A549 (cell line): ENCODE measurements around the gene TAF12. TPM values are rescaled to one million over a fixed set of nuclear protein-coding genes. Genes with fewer than 3 reads are reported as not detected.

Experiments used
- ATAC-seq, 2 experiments: fragments of 200-7000 bp in 1 of 2; fragments of >200 bp in 1 of 2; cut with Nextera tagmentation in 1 of 2; cut with Tn5 transposase in 1 of 2; 3 replicates each; pipeline versions ENCODE4 v1.8.0 to v1.9.1; 2018 to 2020; ENCODE audit warnings: mild to moderate bottlenecking in 1 of 2, moderate library complexity in 1 of 2
- CTCF ChIA-PET: fragments of 300-600 bp; sonication (Branson Sonifier 250); formaldehyde crosslinking; extraction: SDS; loops from one replicate; lab custom pipeline; 2021; ENCODE audit warnings: antibody characterized with exemption, inconsistent platforms; lab: Yijun Ruan, JAX
- POLR2A ChIA-PET: fragments of 350-600 bp; formaldehyde crosslinking; extraction: SDS; loops from one replicate; lab custom pipeline; 2021; ENCODE audit warnings: antibody characterized with exemption, inconsistent platforms; lab: Yijun Ruan, JAX
- DNase-seq, 2 experiments: peaks; one replicate each; pipeline versions ENCODE4 v3.0.0 to v3.0.0-alpha.2; 2011 to 2016; ENCODE audit warnings: low read depth in 1 of 2, low spot score in 1 of 2
- FAIRE-seq: peaks from 2 replicates; lab custom pipeline; 2011; peaks lifted over from hg19 to GRCh38; lab: Jason Lieb, UNC
- H3K27ac ChIP-seq, 2 experiments: fragments of >200 bp; sonication (Bioruptor Twin); formaldehyde crosslinking; 3 replicates each; pipeline ENCODE4 v1.5.1; 2016 to 2017
- H3K4me1 ChIP-seq: fragments of >200 bp; sonication (Bioruptor Twin); formaldehyde crosslinking; 3 replicates; pipeline ENCODE4 v1.6.1; 2016
- H3K4me2 ChIP-seq: fragments of >200 bp; sonication (Bioruptor Twin); formaldehyde crosslinking; 3 replicates; pipeline ENCODE4 v1.6.1; 2016
- H3K4me3 ChIP-seq: fragments of >200 bp; sonication (Bioruptor Twin); formaldehyde crosslinking; 3 replicates; pipeline ENCODE4 v1.5.1; 2016
- H3K9me3 ChIP-seq: fragments of >200 bp; sonication (Bioruptor Twin); formaldehyde crosslinking; 3 replicates; pipeline ENCODE4 v1.6.1; 2016
- CEBPB ChIP-seq, 2 experiments: fragments of >200 bp in 1 of 2; sonication (Bioruptor Twin) in 1 of 2; formaldehyde crosslinking in 1 of 2; IDR thresholded peaks; 2 replicates each; pipeline ENCODE4 v1.6.1; 2012 to 2016
- CHD4 ChIP-seq: fragments of 200-600 bp; sonication (generic); IDR thresholded peaks from 2 replicates; pipeline ENCODE4 v1.6.1; 2016; ENCODE audit warnings: antibody characterized with exemption, mild to moderate bottlenecking, borderline replicate concordance
- HOXA7 ChIP-seq: fragments of 250-450 bp; sonication (Bioruptor Pico); IDR thresholded peaks from 2 replicates; pipeline ENCODE4 v1.5.0; 2020; ENCODE audit warnings: mild to moderate bottlenecking, moderate library complexity
- JUN ChIP-seq, 2 experiments: fragments of >200 bp; sonication (Bioruptor Twin); formaldehyde crosslinking; IDR thresholded peaks; 2 replicates in 1 of 2; 3 replicates in 1 of 2; pipeline ENCODE4 v1.6.1; 2016 to 2017
- KDM5A ChIP-seq: fragments of 200-600 bp; sonication (generic); IDR thresholded peaks from 2 replicates; pipeline ENCODE4 v1.6.1; 2016; ENCODE audit warnings: antibody characterized with exemption, mild to moderate bottlenecking
- MAFK ChIP-seq: fragments of 450-650 bp; IDR thresholded peaks from 2 replicates; pipeline ENCODE4 v1.6.1; 2014; ENCODE audit not compliant: partially characterized antibody
- MYC ChIP-seq: IDR thresholded peaks from 2 replicates; pipeline ENCODE4 v1.6.1; 2012; ENCODE audit warnings: mild to moderate bottlenecking, inconsistent platforms, low read length, improper control_type of control experiment, borderline replicate concordance
- PHF8 ChIP-seq: fragments of 200-600 bp; sonication (generic); IDR thresholded peaks from 2 replicates; pipeline ENCODE4 v1.6.1; 2016; ENCODE audit warnings: low read depth, mild to moderate bottlenecking, antibody characterized with exemption, moderate library complexity, borderline replicate concordance
- POLR2A ChIP-seq: IDR thresholded peaks from 2 replicates; pipeline ENCODE4 v1.6.1; 2012; ENCODE audit warnings: mild to moderate bottlenecking, low read length
- RAD21 ChIP-seq, 2 experiments: fragments of >200 bp in 1 of 2; sonication (Bioruptor Twin) in 1 of 2; formaldehyde crosslinking in 1 of 2; IDR thresholded peaks in 1 of 2; conservative IDR thresholded peaks in 1 of 2; 2 replicates in 1 of 2; 3 replicates in 1 of 2; pipeline ENCODE4 v1.6.1; 2012 to 2018; ENCODE audit warnings: inconsistent platforms in 1 of 2
- RNF2 ChIP-seq: fragments of 200-600 bp; sonication (generic); IDR thresholded peaks from 2 replicates; pipeline ENCODE4 v1.6.1; 2016; ENCODE audit warnings: low read depth, mild to moderate bottlenecking, antibody characterized with exemption, moderate library complexity, borderline replicate concordance
- SMC3 ChIP-seq: fragments of >200 bp; sonication (Bioruptor Twin); formaldehyde crosslinking; IDR thresholded peaks from 3 replicates; pipeline ENCODE4 v1.6.1; 2018; ENCODE audit warnings: inconsistent platforms
- TP53 ChIP-seq: fragments of 250-450 bp; sonication (Bioruptor Pico); IDR thresholded peaks from 2 replicates; pipeline ENCODE4 v1.5.0; 2021; ENCODE audit warnings: mild to moderate bottlenecking, moderate library complexity
- WGBS: methylation state at CpG from one replicate; pipeline ENCODE4 v1.1.6; 2017; ENCODE audit errors: missing lambda C conversion rate; 5-methylcytosine and 5-hydroxymethylcytosine counted together
- polyA minus RNA-seq: library from RNA; depleted of rRNA, polyadenylated mRNA; stranded (reverse); fragments of >200 nt; gene quantifications from 2 replicates; pipeline ENCODE4 v1.2.3, GENCODE V29; 2011; rRNA and poly(A)+ RNA removed
- polyA plus RNA-seq, 4 experiments: library from polyadenylated mRNA; depleted of rRNA in 3 of 4; stranded (reverse); fragments of >200 nt; fragmentation: RNase III in 1 of 4; extraction: RNeasy Plus Mini Kit Qiagen cat#74134 plus additional on column Dnase treatment in 1 of 4; gene quantifications; 2 replicates in 3 of 4; 3 replicates in 1 of 4; pipeline ENCODE4 v1.2.3, GENCODE V29; 2011 to 2017
- TF ChIP-seq, protein P1 (sequence below): fragments of >200 bp; sonication (Bioruptor Twin); formaldehyde crosslinking; IDR thresholded peaks from 3 replicates; pipeline ENCODE4 v1.5.1; 2016
- TF ChIP-seq, protein P2 (sequence below): IDR thresholded peaks from 2 replicates; pipeline ENCODE4 v1.6.1; 2012; ENCODE audit warnings: low read depth, borderline replicate concordance
- TF ChIP-seq, protein P3 (sequence below): fragments of 450-650 bp; IDR thresholded peaks from 2 replicates; pipeline ENCODE4 v1.6.1; 2014; ENCODE audit warnings: antibody characterized with exemption
- TF ChIP-seq, protein P4 (sequence below): fragments of >200 bp; sonication (Bioruptor Twin); formaldehyde crosslinking; IDR thresholded peaks from 2 replicates; pipeline ENCODE4 v1.6.1; 2016
- TF ChIP-seq, protein P5 (sequence below): IDR thresholded peaks from 2 replicates; pipeline ENCODE4 v1.6.1; 2012
- TF ChIP-seq, protein P6 (sequence below): fragments of >200 bp; sonication (Bioruptor Twin); formaldehyde crosslinking; IDR thresholded peaks from 3 replicates; pipeline ENCODE4 v1.6.1; 2016

The TAF12 gene, protein sequence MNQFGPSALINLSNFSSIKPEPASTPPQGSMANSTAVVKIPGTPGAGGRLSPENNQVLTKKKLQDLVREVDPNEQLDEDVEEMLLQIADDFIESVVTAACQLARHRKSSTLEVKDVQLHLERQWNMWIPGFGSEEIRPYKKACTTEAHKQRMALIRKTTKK
- polyA plus RNA-seq (2011; rRNA removed) (33.8 and 38.3 TPM in 2 replicates), polyA plus RNA-seq (2017; fragmentation: RNase III; extraction: RNeasy Plus Mini Kit Qiagen cat#74134 plus additional on column Dnase treatment) (15.8 to 18.3 TPM (median 17.6 TPM) in 3 replicates), polyA minus RNA-seq (7.4 and 12.9 TPM in 2 replicates)
- 12.7 and 13.7 TPM in 2 replicates for polyA plus RNA-seq (2012; cell fraction: cytosol; rRNA removed)
- polyA plus RNA-seq (2012; cell fraction: nucleus; rRNA removed): 2.9 and 5.4 TPM in 2 replicates

DNA sequence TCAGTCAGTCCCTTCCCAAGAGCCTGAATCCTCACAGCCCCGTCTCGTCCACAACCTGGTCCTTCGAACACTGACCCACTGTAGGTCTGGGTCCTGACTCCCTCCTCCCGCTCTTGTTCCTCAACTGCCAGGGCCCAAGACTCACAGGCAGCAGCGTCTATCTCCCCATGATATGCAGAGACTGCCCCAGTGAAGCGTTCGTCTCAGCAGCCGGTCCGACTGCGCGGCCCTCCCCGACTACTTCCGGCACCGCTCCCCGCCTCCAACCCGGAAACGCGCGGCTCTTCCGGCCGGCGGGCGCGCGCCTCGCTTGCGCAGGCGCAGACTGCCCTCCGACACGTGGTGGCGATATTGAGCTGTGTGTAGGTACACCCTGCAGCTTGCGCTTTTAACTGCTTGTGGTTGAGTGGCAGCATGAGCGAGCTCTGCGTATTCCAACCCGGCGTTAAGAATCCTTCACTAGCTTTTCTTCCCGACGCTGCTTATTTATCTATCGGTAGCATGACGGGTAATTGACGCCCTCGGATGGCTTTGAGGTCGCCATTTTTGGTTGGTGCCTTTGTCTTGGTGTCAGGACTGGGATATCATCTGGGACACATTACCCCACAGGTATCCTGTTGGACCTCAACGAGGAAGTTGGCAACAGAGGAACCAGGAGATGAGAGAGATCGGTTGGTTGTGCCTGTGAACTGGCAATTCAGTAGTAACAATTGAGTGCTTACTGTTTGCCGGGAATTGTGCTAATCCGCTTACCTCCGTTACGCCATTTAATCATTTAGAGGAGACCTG is at the start of gene TAF12:
TSS of gene TAF12 (minus strand) at position 221 of the 789 bp plus-strand sequence. CDS start 20,986 bp downstream, outside the sequence.
- POLR2A ChIA-PET: interaction anchor here (0.5 to 1.9 kb wide), 12 partner anchors 25 to 590 kb away, joined by 3 to 14 read pairs (median 3); partner anchors contain the start of genes GMEB1, RCC1, SRSF4 and YTHDF2
- FAIRE-seq (no peak), DNase-seq (peak; percentile 82 to 94), ATAC-seq (peak; percentile 95 to 96)
- H3K9me3 ChIP-seq: no peaks in the 10 kb centered on the region
- CTCF ChIA-PET: interaction anchor here (0.6 to 1.3 kb wide), 5 partner anchors 8 to 553 kb away, joined by 3 to 5 read pairs (median 4); partner anchors contain the start of genes TRNAU1AP and YTHDF2
- peak within 1 kb of the TSS; percentile 67 for H3K4me3 ChIP-seq
- peak within 1 kb of the TSS; percentile 91 for H3K4me2 ChIP-seq
- peaks cover 24% of the 10 kb centered on the region; the same call in 2 of the 3 replicates for H3K4me1 ChIP-seq
- whole genome bisulfite sequencing: under 1% methylated on average over 38 of the region's 49 CpGs
- H3K27ac ChIP-seq: peak within 1 kb of the TSS; percentile 95 to 97
- peak; percentile 46; the same call in 1 of the 2 replicates for TF ChIP-seq TP53
- TF ChIP-seq RNF2: no peak
- TF ChIP-seq, protein P1, sequence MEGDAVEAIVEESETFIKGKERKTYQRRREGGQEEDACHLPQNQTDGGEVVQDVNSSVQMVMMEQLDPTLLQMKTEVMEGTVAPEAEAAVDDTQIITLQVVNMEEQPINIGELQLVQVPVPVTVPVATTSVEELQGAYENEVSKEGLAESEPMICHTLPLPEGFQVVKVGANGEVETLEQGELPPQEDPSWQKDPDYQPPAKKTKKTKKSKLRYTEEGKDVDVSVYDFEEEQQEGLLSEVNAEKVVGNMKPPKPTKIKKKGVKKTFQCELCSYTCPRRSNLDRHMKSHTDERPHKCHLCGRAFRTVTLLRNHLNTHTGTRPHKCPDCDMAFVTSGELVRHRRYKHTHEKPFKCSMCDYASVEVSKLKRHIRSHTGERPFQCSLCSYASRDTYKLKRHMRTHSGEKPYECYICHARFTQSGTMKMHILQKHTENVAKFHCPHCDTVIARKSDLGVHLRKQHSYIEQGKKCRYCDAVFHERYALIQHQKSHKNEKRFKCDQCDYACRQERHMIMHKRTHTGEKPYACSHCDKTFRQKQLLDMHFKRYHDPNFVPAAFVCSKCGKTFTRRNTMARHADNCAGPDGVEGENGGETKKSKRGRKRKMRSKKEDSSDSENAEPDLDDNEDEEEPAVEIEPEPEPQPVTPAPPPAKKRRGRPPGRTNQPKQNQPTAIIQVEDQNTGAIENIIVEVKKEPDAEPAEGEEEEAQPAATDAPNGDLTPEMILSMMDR: peak; percentile 40
- peak; percentile 84 for TF ChIP-seq PHF8
- TF ChIP-seq, protein P2, sequence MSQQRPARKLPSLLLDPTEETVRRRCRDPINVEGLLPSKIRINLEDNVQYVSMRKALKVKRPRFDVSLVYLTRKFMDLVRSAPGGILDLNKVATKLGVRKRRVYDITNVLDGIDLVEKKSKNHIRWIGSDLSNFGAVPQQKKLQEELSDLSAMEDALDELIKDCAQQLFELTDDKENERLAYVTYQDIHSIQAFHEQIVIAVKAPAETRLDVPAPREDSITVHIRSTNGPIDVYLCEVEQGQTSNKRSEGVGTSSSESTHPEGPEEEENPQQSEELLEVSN: peak; percentile 82
- TF ChIP-seq KDM5A: peak; percentile 54
- TF ChIP-seq POLR2A: peak; percentile 99
- TF ChIP-seq SMC3: 0 out of 3 replicates have a peak, but pooled peaks have one; percentile 21
- no peak for TF ChIP-seq CHD4
- no peak for TF ChIP-seq HOXA7 (CRISPR knock-in tag)
- TF ChIP-seq RAD21 (conservative IDR thresholded peaks at IDR 0.05 in 1 of 2, IDR thresholded peaks at IDR 0.05 in 1 of 2): peak; percentile 20 to 45; a peak in 3 of 5 replicates
- TF ChIP-seq, protein P3, sequence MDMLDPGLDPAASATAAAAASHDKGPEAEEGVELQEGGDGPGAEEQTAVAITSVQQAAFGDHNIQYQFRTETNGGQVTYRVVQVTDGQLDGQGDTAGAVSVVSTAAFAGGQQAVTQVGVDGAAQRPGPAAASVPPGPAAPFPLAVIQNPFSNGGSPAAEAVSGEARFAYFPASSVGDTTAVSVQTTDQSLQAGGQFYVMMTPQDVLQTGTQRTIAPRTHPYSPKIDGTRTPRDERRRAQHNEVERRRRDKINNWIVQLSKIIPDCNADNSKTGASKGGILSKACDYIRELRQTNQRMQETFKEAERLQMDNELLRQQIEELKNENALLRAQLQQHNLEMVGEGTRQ: peak; percentile 78
- no peak for TF ChIP-seq CEBPB (IDR thresholded peaks at IDR 0.05)
- TF ChIP-seq, protein P4, sequence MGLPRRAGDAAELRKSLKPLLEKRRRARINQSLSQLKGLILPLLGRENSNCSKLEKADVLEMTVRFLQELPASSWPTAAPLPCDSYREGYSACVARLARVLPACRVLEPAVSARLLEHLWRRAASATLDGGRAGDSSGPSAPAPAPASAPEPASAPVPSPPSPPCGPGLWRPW: no peak
- TF ChIP-seq, protein P5, sequence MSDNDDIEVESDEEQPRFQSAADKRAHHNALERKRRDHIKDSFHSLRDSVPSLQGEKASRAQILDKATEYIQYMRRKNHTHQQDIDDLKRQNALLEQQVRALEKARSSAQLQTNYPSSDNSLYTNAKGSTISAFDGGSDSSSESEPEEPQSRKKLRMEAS: peak; percentile 97
- TF ChIP-seq MYC: peak; percentile 94
- TF ChIP-seq MAFK: no peak
- TF ChIP-seq, protein P6, sequence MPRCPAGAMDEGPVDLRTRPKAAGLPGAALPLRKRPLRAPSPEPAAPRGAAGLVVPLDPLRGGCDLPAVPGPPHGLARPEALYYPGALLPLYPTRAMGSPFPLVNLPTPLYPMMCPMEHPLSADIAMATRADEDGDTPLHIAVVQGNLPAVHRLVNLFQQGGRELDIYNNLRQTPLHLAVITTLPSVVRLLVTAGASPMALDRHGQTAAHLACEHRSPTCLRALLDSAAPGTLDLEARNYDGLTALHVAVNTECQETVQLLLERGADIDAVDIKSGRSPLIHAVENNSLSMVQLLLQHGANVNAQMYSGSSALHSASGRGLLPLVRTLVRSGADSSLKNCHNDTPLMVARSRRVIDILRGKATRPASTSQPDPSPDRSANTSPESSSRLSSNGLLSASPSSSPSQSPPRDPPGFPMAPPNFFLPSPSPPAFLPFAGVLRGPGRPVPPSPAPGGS: peak; percentile 92
- TF ChIP-seq JUN (IDR thresholded peaks at IDR 0.05): peak; percentile 77 to 86
- TF ChIP-seq, all 56 proteins: peak for 13
